GM12865 (cell line): ENCODE measurements around the gene POU2AF1.

Experiments used
- DNase-seq: peaks from one replicate; pipeline ENCODE4 v3.0.0; 2010; ENCODE audit warnings: low read depth
- H3K4me3 ChIP-seq: 2 replicates; pipeline ENCODE4 v1.5.1; 2011; ENCODE audit warnings: mild to moderate bottlenecking, low read depth, low read length, control low read depth
- CTCF ChIP-seq: IDR thresholded peaks from 2 replicates; pipeline ENCODE4 v1.5.1; 2011; ENCODE audit warnings: low read length, control low read depth, low read depth, inconsistent platforms; ENCODE audit not compliant: insufficient read depth; ENCODE audit errors: missing control alignments

The POU2AF1 gene

GRCh38 chr11:111368285-111368560 lies 10.9 kb downstream of the POU2AF1 start:
- DNase-seq, result no peak
- H3K4me3 ChIP-seq, result peak overlapping the region; percentile 97
- TF ChIP-seq CTCF, result no peak

- DNase-seq, result peak; percentile 90
- no peak for TF ChIP-seq CTCF
- peak overlapping the region; percentile 97 for H3K4me3 ChIP-seq
These were observed 11.4 kb downstream of the POU2AF1 start for GRCh38 chr11:111367411-111368284.

GRCh38 chr11:111366560-111367410 lies 12.3 kb downstream of the POU2AF1 start:
- TF ChIP-seq CTCF, result no peak
- peak; percentile 68 for DNase-seq
- H3K4me3 ChIP-seq, result peak overlapping the region; percentile 97

GRCh38 chr11:111365722-111366559 lies 13.1 kb downstream of the POU2AF1 start:
- peak; percentile 26 for DNase-seq
- peak overlapping the region; percentile 2; the same call in 1 of the 2 replicates for H3K4me3 ChIP-seq
- no peak for TF ChIP-seq CTCF

GRCh38 chr11:111364503-111364902 lies 14.6 kb downstream of the POU2AF1 start:
- no peak for TF ChIP-seq CTCF
- H3K4me3 ChIP-seq, result no peak overlapping the region
- DNase-seq, result no peak

GRCh38 chr11:111363985-111364384 lies 15.1 kb downstream of the POU2AF1 start:
- peak; percentile 58 for DNase-seq
- no peak for TF ChIP-seq CTCF

More at GRCh38 chr11:111363985-111364384, 15.1 kb downstream of the POU2AF1 start:
- H3K4me3 ChIP-seq, result no peak overlapping the region
